ENCODE data around the gene COL9A1. TPM values are rescaled to one million over a fixed set of nuclear protein-coding genes. Genes with fewer than 3 reads are reported as not detected.
"Not testable (repeated sequence)": the region's sequence is repeated elsewhere in the genome, so short reads cannot be mapped to it uniquely, and the experiment has no call there.

COL9A1 gene
- total and polyA plus RNA-seq, 5 experiments from 2014 or later, result not detected

- Mint-ChIP-seq H3K4me1 (no peaks in the 10 kb centered on the region), H3K27ac (no peak overlapping the region), H3K9me3 (no peaks in the 10 kb centered on the region), H3K4me3 (no peak overlapping the region), H3K27me3 (peaks cover 11 to 29% (median 24%) of the 10 kb centered on the region in 5 donors), H3K36me3 (no peaks in the 10 kb centered on the region)
- DNase-seq (no peak), ATAC-seq (no peak)
- POLR2A ChIA-PET, result no interaction called here
Observed at GRCh38 chr6:70312165-70312745, 9.4 kb upstream of the COL9A1 start.

GRCh38 chr6:70310063-70310694, 7.3 kb upstream of the COL9A1 start:
- no peaks in the 10 kb centered on the region for H3K4me1 Mint-ChIP-seq
- DNase-seq (peak in 3 of 10 donors; percentile 12 to 27 (median 14)), ATAC-seq (no peak)
- POLR2A ChIA-PET, result no interaction called here
- H3K27ac Mint-ChIP-seq, result no peak overlapping the region
- H3K36me3 Mint-ChIP-seq, result no peaks in the 10 kb centered on the region
- no peak overlapping the region for H3K4me3 Mint-ChIP-seq
- peaks cover 13 to 30% (median 27%) of the 10 kb centered on the region in 5 donors for H3K27me3 Mint-ChIP-seq
- no peaks in the 10 kb centered on the region for H3K9me3 Mint-ChIP-seq

- Mint-ChIP-seq H3K36me3 (no peaks in the 10 kb centered on the region), H3K27me3 (peaks cover 18 to 35% (median 24%) of the 10 kb centered on the region in 5 donors), H3K4me1 (no peaks in the 10 kb centered on the region), H3K27ac (no peak overlapping the region), H3K4me3 (no peak overlapping the region), H3K9me3 (no peaks in the 10 kb centered on the region)
- POLR2A ChIA-PET, result no interaction called here
- DNase-seq (no peak), ATAC-seq (no peak)
Observed at GRCh38 chr6:70309243-70309642, 6.4 kb upstream of the COL9A1 start.

GRCh38 chr6:70308142-70308541, 5.3 kb upstream of the COL9A1 start:
- ATAC-seq, H3K4me1 Mint-ChIP-seq, H3K9me3 Mint-ChIP-seq, DNase-seq, H3K27ac Mint-ChIP-seq, H3K4me3 Mint-ChIP-seq, POLR2A ChIA-PET, H3K36me3 Mint-ChIP-seq: not testable (repeated sequence)
- H3K27me3 Mint-ChIP-seq, result peaks cover 19 to 36% (median 34%) of the 10 kb centered on the region in 5 donors

GRCh38 chr6:70307008-70307407, 4.1 kb upstream of the COL9A1 start:
- no peak overlapping the region for H3K27ac Mint-ChIP-seq

GRCh38 chr6:70304616-70305015, 1.7 kb upstream of the COL9A1 start:
- no peak overlapping the region for H3K27ac Mint-ChIP-seq
- DNase-seq, result no peak
- POLR2A ChIA-PET, result no interaction called here
- H3K9me3 Mint-ChIP-seq, result no peaks in the 10 kb centered on the region
- no peaks in the 10 kb centered on the region for H3K36me3 Mint-ChIP-seq
- no peaks in the 10 kb centered on the region for H3K4me1 Mint-ChIP-seq
- peaks cover 20 to 54% (median 32%) of the 10 kb centered on the region in 5 donors for H3K27me3 Mint-ChIP-seq
- H3K4me3 Mint-ChIP-seq, result no peak overlapping the region
- ATAC-seq, result no peak

More at GRCh38 chr6:70307008-70307407, 4.1 kb upstream of the COL9A1 start:
- H3K9me3 Mint-ChIP-seq, result no peaks in the 10 kb centered on the region
- peaks cover 24 to 45% (median 36%) of the 10 kb centered on the region in 5 donors for H3K27me3 Mint-ChIP-seq
- H3K36me3 Mint-ChIP-seq, result no peaks in the 10 kb centered on the region
- no peaks in the 10 kb centered on the region for H3K4me1 Mint-ChIP-seq
- H3K4me3 Mint-ChIP-seq, result no peak overlapping the region
- ATAC-seq, result no peak
- POLR2A ChIA-PET, result no interaction called here
- no peak for DNase-seq

GRCh38 chr6:70299456-70299855, 3.4 kb downstream of the COL9A1 start:
- POLR2A ChIA-PET, result no interaction called here
- no peak for DNase-seq
- peaks cover 15 to 47% (median 32%) of the 10 kb centered on the region in 5 donors for H3K27me3 Mint-ChIP-seq

GRCh38 chr6:70298068-70298467, 4.8 kb downstream of the COL9A1 start:
- Mint-ChIP-seq H3K9me3 (no peaks in the 10 kb centered on the region), H3K4me1 (no peaks in the 10 kb centered on the region), H3K27ac (no peak overlapping the region), H3K36me3 (no peaks in the 10 kb centered on the region), H3K4me3 (no peak overlapping the region), H3K27me3 (peaks cover 8 to 47% (median 30%) of the 10 kb centered on the region in 5 donors)
- no peak for ATAC-seq
- POLR2A ChIA-PET, result no interaction called here
- no peak for DNase-seq

More at GRCh38 chr6:70299456-70299855, 3.4 kb downstream of the COL9A1 start:
- Mint-ChIP-seq H3K4me3 (no peak overlapping the region), H3K9me3 (no peaks in the 10 kb centered on the region), H3K27ac (no peak overlapping the region), H3K4me1 (no peaks in the 10 kb centered on the region), H3K36me3 (no peaks in the 10 kb centered on the region)
- no peak for ATAC-seq

GRCh38 chr6:70292193-70292592, 10.7 kb downstream of the COL9A1 start:
- DNase-seq, result no peak

GRCh38 chr6:70289299-70289698, 13.6 kb downstream of the COL9A1 start:
- H3K27ac Mint-ChIP-seq, result no peak overlapping the region
- H3K9me3 Mint-ChIP-seq, result no peaks in the 10 kb centered on the region
- peaks cover 6 to 14% (median 9%) of the 10 kb centered on the region in 5 donors for H3K27me3 Mint-ChIP-seq
- H3K4me1 Mint-ChIP-seq, result no peaks in the 10 kb centered on the region
- ATAC-seq (no peak), DNase-seq (no peak)
- no peaks in the 10 kb centered on the region for H3K36me3 Mint-ChIP-seq
- no peak overlapping the region for H3K4me3 Mint-ChIP-seq
- POLR2A ChIA-PET, result no interaction called here

More at GRCh38 chr6:70292193-70292592, 10.7 kb downstream of the COL9A1 start:
- H3K4me1 Mint-ChIP-seq, result no peaks in the 10 kb centered on the region
- H3K36me3 Mint-ChIP-seq, result no peaks in the 10 kb centered on the region
- POLR2A ChIA-PET, result no interaction called here
- no peak overlapping the region for H3K4me3 Mint-ChIP-seq
- H3K27ac Mint-ChIP-seq, result no peak overlapping the region
- peaks cover 0 to 19% (median 14%) of the 10 kb centered on the region in 5 donors for H3K27me3 Mint-ChIP-seq
- ATAC-seq, result no peak
- H3K9me3 Mint-ChIP-seq, result no peaks in the 10 kb centered on the region

- Mint-ChIP-seq H3K27ac (no peak overlapping the region), H3K4me3 (no peak overlapping the region), H3K27me3 (peaks cover 10 to 23% (median 17%) of the 10 kb centered on the region in 5 donors), H3K9me3 (no peaks in the 10 kb centered on the region), H3K36me3 (no peaks in the 10 kb centered on the region), H3K4me1 (peaks cover 0 to 8% (median 0%) of the 10 kb centered on the region in 4 donors)
- no peak for DNase-seq
- ATAC-seq, result no peak
- POLR2A ChIA-PET, result no interaction called here
Observed at GRCh38 chr6:70286905-70287304, 16.0 kb downstream of the COL9A1 start.

GRCh38 chr6:70285201-70285600, 17.7 kb downstream of the COL9A1 start:
- H3K36me3 Mint-ChIP-seq, result no peaks in the 10 kb centered on the region
- no peak overlapping the region for H3K27ac Mint-ChIP-seq
- no peak overlapping the region for H3K4me3 Mint-ChIP-seq
- POLR2A ChIA-PET, result no interaction called here
- peaks cover 14 to 34% (median 28%) of the 10 kb centered on the region in 5 donors for H3K27me3 Mint-ChIP-seq
- ATAC-seq (no peak), DNase-seq (no peak)
- H3K9me3 Mint-ChIP-seq, result no peaks in the 10 kb centered on the region
- peaks cover 0 to 10% (median 0%) of the 10 kb centered on the region in 4 donors for H3K4me1 Mint-ChIP-seq

GRCh38 chr6:70282919-70283461, 19.9 kb downstream of the COL9A1 start:
- H3K27ac Mint-ChIP-seq, result peak overlapping the region in 1 of 10 donors; percentile 89
- peaks cover 0 to 10% (median 0%) of the 10 kb centered on the region in 4 donors for H3K4me1 Mint-ChIP-seq
- DNase-seq (no peak), ATAC-seq (no peak)
- H3K27me3 Mint-ChIP-seq, result peaks cover 22 to 52% (median 38%) of the 10 kb centered on the region in 5 donors
- H3K4me3 Mint-ChIP-seq, result peak overlapping the region in 1 of 10 donors; percentile 38
- H3K9me3 Mint-ChIP-seq, result no peaks in the 10 kb centered on the region
- no peaks in the 10 kb centered on the region for H3K36me3 Mint-ChIP-seq
- POLR2A ChIA-PET, result no interaction called here
